ENCODE data around the gene KREMEN2.
"Not testable (repeated sequence)": the region's sequence is repeated elsewhere in the genome, so short reads cannot be mapped to it uniquely, and the experiment has no call there.

The KREMEN2 gene

GRCh38 chr16:2963723-2964474, at the start of gene KREMEN2:
TSS of gene KREMEN2 (plus strand) at chr16:2964275. CDS start at chr16:2964521, 246 bp downstream.
- peak; percentile 29 to 41 for DNase-seq

GRCh38 chr16:2915196-2915929, 48.7 kb upstream of the KREMEN2 start:
- DNase-seq: no peak

GRCh38 chr16:2919511-2920255, 44.4 kb upstream of the KREMEN2 start:
- peak; percentile 54 to 59 for DNase-seq

DNA sequence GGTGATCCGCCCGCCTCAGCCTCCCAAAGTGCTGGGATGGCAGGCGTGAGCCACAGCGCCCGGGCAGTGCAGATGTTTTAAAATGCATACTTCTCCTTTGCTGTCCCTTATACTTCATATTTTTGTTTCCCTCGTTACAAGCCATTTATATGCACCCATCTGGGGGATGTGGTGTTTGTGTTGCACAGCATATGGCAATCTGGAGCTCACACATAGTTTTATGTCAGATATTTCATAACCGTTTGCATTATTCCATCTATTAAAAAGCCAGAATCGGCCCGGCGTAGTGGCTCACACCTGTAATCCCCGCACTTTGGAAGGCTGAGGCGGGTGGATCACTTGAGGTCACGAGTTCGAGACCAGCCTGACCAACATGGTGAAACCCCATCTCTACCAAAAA, 40.6 kb upstream of the KREMEN2 start:
- no peak for DNase-seq

DNA sequence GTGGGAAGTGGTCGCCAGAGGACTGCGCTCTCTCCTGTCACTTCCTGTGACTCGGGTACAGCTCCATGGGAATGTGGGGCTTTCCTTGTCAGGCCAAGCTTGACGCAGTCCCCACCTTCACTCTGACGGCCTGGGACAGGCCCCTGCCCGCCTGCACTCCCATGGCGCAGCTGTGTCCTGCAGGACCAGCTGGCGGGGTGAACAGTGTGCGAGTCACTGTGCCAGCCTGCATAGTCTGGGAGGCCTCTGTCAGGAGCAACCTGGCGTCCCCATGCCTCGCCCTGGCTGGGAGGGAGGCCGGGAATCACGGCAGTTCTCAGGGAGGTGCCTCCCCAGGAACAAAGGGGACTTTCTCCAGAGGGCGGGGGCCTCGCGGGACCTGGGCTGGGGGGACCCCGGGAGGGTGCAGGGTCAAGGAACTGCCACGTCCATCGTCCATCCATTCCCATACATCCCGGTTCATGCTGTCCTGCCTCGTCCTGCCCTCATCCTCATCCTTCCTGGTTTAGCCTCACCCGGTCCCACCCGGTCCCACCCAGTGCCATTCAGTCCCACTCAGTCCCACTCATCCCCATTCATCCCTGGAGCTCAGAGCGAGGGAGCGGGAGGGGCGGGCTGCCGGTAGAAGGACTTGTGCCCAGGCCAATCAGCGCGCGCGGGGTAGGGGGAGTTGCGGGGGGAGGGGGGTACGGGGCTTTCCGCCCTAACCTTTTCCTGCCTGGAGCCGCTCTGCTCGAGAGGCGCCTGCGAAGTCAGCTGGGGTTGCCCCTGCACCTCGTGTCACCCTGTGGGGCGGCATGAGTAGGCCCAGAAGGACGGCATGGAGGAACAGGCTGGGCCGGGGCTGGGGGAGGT, 38.9 kb upstream of the KREMEN2 start:
- DNase-seq: no peak

DNA sequence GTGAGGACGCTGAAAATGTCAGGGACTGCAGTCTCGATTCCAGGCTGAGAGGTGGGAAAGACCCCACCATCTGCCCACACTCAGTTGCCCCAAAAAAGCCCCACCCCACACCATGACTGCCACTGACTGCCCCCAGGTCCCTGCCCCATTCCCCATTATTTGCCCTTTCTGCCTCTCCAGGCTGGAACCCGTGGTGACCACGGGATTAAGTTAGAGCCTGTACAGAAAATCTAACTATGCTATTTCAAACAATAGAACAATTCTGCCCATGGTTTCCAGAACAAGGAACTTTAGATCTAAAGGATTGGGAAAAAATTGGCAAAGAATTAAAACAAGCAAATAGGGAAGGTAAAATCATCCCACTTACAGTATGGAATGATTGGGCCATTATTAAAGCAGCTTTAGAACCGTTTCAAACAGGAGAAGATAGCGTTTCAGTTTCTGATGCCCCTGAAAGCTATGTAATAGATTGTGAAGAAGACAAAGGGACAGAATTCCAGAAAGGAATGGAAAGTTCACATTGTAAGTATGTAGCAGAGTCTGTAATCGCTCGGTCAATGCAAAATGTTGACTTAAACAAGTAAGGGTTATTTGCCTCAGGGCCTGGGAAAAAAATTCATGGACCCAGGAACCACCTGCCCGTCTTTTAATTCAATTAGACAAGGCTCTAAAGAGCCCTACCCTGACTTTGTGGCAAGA, 38.0 kb upstream of the KREMEN2 start:
- no peak for DNase-seq

GRCh38 chr16:2926650-2926999, 37.5 kb upstream of the KREMEN2 start:
- DNase-seq: no peak

DNA sequence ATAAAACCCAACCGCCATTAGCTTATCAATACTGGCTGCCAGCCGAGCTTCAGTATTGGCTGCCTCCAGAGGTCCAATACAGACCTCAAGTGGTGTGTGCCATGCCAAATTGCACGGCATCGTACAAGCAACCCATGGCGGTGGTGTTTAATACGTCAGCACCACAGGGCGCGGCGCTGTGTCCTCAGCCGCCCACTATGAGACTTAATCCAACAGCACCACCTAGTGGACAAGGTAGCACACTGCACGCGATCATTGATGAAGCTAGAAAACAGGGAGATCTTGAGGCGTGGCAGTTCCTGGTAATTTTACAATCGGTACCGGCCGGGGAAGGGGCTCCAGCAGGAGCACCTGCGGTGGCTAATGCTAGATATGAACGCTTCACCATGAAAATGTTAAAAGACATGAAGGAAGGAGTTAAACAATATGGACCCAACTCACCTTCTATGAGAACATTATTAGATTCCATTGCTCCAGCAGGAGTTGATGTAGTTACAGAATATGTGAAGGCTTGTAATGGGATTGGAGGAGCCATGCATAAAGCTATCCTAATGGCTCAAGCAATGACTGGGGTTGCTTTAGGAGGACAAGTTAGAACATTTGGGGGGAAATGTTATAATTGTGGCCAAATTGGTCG, 36.9 kb upstream of the KREMEN2 start:
- DNase-seq: peak; percentile 86

DNA sequence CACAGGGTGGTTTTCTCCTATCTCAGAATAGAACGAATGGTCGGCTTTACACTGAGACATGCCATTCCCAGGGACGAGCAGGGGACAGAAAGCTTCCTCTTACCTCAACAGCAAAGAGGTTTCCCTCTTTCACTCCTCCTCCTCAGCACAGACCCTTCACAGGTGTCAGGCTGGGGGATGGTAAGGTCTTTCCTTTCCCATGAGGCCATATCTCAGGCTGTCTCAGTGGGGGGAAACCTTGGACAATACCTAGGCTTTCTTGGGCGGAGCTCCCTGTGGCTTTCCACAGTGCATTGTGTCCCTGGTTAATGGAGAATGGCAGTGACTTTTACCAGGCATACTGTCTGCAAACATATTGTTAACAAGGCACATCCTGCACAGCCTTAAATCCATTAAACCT, 35.9 kb upstream of the KREMEN2 start:
- DNase-seq: not testable (repeated sequence)

- DNase-seq: no peak
Measured at GRCh38 chr16:2928796-2929195, 35.3 kb upstream of the KREMEN2 start.

DNA sequence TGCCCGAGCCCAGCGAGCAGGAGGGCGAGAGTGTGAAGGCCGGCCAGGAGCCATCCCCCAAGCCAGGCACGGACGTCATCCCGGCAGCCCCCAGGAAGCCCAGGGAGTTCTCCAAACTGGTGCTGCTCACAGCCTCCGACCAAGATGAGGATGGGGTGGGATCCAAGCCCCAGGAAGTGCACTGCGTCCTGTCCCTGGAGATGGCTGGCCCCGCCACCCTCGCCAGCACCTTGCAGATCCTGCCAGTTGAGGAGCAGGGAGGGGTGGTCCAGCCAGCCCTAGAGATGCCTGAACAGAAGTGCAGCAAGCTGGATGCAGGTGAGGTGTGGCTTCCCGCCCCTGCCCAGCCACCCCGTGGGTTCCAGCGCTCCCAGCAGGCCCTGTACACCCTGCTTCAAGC, 34.4 kb upstream of the KREMEN2 start:
- no peak for DNase-seq

GRCh38 chr16:2930236-2930635, 33.8 kb upstream of the KREMEN2 start:
- no peak for DNase-seq

- not testable (repeated sequence) for DNase-seq
Measured at GRCh38 chr16:2931231-2931914, 32.7 kb upstream of the KREMEN2 start.

- no peak for DNase-seq
Measured at GRCh38 chr16:2933136-2933535, 30.9 kb upstream of the KREMEN2 start.

DNA sequence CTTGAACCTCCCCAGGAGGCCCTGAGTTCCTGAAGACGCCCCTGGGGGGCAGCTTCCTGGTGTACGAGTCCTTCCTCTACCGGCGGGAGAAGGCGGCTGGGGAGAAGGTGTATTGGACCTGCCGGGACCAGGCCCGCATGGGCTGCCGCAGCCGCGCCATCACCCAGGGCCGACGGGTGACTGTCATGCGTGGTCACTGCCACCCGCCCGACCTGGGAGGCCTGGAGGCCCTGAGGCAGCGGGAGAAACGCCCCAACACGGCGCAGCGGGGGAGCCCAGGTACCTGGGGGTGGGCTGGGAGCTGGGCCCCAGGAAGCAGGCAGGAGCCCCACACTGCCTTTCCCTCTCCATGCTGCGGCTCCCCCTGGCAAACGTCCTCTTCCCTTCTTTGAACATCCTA, 30.4 kb upstream of the KREMEN2 start:
- DNase-seq: no peak

DNA sequence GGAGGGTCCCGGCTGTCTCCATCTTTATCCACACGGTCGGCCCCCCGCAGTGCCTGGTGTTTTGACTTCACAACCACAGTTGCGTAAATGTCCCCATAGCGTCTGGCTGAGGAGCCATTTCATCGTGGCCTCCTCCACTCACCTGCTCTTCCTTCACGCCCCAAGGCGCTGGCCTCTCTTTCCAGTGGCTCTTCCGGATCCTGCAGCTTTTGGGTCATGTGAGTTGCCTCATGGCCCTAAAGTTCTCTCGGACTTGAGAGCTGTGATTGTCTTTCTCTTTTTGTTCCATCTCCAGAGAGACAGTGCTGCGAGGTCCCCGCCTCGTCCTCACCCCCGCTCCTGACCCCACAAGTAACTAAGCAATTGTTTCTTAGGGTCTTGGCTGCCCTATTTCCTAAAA, 29.6 kb upstream of the KREMEN2 start:
- DNase-seq: no peak

GRCh38 chr16:2936436-2937011, 27.6 kb upstream of the KREMEN2 start:
- DNase-seq: no peak

- DNase-seq: no peak
Measured at GRCh38 chr16:2937170-2937569, 26.9 kb upstream of the KREMEN2 start.

DNA sequence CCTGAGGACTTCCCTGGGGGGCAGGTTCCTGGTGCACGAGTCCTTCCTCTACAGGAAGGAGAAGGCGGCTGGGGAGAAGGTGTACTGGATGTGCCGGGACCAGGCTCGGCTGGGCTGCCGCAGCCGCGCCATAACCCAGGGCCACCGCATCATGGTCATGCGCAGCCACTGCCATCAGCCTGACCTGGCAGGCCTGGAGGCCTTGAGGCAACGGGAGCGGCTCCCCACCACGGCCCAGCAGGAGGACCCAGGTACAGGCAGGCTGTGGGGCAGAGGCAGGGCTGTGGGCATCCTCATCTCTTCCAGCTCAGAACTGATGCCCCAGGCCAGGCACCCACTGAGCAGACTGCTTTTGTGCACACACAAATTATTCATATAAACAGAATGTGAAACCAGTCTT, 25.9 kb upstream of the KREMEN2 start:
- no peak for DNase-seq

- no peak for DNase-seq
Measured at GRCh38 chr16:2939968-2940367, 24.1 kb upstream of the KREMEN2 start.

- DNase-seq: no peak
Measured at GRCh38 chr16:2942045-2942444, 22.0 kb upstream of the KREMEN2 start.
